Epithelial cell of esophagus (primary cell): ENCODE results near the gene WNT7A.

Experiments
- DNase-seq: peaks from one replicate; pipeline ENCODE4 v3.0.0; 2010; ENCODE audit warnings: low read depth
- H3K4me3 ChIP-seq: 2 replicates; pipeline ENCODE4 v1.5.1; 2011; ENCODE audit warnings: mild to moderate bottlenecking, low read length, control low read depth
- TF ChIP-seq, protein P1 (sequence below): IDR thresholded peaks from 2 replicates; pipeline ENCODE4 v1.5.1; 2011; ENCODE audit warnings: low read depth, mild to moderate bottlenecking, low read length, control low read depth, inconsistent platforms; ENCODE audit not compliant: insufficient read depth; ENCODE audit errors: missing control alignments

The WNT7A gene

DNA sequence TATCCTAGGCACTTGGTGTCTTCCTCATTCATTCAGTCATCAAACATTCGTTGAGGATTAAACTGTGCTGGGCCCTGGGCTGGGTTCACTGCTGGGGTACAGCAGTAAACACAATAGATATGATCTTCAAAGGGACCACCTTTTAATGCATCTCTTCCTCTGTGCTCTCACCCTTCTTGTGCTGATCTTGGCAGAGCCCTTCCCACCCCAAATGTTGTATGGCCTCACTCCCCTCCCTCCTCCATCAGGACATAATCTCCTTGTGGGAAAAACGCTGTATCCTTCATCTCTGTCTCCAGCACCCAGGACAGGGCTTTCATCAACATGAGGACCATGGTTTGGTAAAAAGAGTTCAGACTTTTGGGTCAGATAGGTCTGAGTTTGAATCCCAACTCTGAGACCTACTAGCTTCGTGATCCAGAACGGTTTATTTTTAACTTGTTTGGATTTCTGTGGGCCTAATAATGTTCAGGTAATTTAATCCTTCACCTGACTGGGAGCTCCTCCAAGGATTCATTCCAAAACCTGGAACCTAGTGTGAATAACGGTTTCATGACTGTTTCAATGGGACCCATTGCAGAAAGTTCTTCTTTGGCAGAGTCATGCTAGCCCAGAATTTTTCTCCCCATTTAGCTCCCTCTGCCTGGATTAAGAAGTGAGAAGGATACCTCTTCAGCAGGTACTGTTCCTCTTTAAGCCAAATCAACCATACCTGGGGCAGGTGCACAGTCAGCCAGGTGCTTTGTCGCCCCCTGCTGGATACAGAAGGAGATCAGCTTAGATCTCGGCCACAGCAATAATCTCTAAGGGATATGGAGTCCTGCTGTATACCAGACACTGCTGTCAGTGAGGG is 5.2 kb upstream of the WNT7A start:
- TF ChIP-seq, protein P1, sequence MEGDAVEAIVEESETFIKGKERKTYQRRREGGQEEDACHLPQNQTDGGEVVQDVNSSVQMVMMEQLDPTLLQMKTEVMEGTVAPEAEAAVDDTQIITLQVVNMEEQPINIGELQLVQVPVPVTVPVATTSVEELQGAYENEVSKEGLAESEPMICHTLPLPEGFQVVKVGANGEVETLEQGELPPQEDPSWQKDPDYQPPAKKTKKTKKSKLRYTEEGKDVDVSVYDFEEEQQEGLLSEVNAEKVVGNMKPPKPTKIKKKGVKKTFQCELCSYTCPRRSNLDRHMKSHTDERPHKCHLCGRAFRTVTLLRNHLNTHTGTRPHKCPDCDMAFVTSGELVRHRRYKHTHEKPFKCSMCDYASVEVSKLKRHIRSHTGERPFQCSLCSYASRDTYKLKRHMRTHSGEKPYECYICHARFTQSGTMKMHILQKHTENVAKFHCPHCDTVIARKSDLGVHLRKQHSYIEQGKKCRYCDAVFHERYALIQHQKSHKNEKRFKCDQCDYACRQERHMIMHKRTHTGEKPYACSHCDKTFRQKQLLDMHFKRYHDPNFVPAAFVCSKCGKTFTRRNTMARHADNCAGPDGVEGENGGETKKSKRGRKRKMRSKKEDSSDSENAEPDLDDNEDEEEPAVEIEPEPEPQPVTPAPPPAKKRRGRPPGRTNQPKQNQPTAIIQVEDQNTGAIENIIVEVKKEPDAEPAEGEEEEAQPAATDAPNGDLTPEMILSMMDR = peak; percentile 94
- H3K4me3 ChIP-seq = no peak overlapping the region
- DNase-seq = peak; percentile 80

DNA sequence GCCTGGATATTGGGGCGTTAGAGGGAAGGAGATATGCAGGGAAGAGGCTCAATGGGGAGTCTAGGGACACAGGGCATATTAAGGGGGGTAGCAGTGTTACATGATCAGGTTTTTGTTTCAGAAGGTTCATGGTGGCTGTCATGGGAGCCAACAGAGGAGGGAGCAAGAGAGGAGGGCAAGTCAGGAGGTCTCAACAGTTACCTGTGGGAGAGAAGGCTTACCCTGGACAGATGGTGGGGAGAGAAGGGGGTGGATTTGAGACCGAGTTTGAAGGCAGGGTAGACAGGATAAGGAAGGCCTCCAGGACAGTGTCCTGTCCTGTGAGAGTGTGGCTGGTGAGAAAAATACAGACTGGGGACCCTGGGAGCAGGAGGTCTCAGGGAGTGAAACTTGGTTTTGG is 3.8 kb upstream of the WNT7A start:
- TF ChIP-seq, protein P1 = no peak
- no peak for DNase-seq
- no peak overlapping the region for H3K4me3 ChIP-seq

DNA sequence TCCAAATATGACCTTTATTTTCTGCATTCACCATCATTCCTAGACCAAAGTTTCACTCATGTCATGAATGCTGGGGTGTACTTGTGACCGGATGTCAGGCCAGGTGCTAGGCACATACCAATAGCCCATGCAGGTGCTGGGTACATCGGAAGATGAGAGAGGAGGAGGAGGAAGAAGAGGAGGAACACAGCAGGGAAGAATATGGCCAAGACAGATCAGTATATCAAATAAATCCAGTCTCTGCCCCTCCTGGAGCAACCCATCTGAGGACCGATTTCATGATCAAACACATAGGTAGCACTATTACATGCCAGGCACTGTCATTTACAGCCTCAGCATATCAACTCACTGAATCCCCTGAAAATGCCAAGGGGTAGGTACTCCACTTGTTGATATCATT is 3.0 kb upstream of the WNT7A start:
- TF ChIP-seq, protein P1 = no peak
- no peak for DNase-seq
- H3K4me3 ChIP-seq = no peak overlapping the region

DNA sequence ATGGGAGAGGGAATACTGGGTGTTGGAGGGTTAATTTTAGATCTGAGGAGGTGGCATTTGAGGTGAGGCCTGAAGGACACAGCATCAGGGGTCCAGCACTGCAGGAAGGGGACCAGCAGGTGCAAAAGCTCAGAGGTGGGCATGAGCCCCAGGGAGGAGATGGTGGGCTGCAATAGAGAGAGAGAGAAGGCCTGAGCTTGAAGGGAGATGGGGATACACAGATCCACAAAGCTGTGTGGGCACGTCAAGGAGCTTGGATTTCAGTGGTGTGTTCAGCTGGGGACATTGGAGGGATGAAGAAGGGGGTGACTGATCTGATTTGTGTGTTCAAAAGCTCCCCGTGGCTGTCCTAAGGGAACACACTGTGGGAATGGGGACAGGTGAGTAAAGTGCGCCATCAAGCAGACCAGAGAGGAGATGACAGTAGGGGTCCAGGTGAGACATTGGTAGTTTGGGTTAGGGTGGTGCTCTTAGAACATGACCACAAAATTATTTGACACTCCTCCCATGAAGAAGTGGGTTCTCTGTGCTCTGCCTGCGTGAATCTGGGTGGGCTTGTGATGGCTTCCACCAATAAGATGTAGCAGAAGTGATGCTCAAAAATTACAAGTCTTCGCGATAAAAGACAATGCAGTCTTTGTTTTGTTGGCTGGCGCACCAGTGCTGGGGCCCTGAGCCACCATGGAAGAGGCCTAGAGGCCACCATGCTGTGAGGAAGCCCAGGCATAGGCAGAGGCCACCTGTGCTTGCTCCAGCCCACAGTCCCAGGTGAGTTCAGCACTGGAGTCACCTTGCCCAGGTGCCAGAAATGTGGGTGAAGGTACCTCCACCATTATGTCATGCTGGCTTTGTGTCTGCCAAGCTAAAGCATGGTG is 1.9 kb upstream of the WNT7A start:
- no peak for DNase-seq
- no peak overlapping the region for H3K4me3 ChIP-seq
- TF ChIP-seq, protein P1 = no peak

DNA sequence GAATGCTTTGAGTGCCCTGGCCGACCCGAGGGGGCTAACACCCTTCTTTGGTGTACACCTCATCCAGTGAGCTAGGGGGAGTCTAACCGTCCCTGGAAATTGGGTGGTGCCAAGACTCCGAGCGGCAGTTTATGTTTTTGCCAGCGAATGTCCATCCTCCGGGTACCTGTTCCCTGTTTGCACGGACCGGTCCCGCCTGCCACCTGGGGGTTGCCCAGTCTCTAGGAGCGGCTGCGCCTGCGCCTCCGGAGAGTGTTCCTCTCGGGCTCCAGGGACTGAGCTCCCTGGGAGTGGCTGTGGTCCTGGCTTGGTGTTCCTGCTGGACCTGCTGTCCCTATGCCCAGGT is 913 bp upstream of the WNT7A start:
- peak overlapping the region; percentile 66 for H3K4me3 ChIP-seq
- TF ChIP-seq, protein P1 = no peak

DNA sequence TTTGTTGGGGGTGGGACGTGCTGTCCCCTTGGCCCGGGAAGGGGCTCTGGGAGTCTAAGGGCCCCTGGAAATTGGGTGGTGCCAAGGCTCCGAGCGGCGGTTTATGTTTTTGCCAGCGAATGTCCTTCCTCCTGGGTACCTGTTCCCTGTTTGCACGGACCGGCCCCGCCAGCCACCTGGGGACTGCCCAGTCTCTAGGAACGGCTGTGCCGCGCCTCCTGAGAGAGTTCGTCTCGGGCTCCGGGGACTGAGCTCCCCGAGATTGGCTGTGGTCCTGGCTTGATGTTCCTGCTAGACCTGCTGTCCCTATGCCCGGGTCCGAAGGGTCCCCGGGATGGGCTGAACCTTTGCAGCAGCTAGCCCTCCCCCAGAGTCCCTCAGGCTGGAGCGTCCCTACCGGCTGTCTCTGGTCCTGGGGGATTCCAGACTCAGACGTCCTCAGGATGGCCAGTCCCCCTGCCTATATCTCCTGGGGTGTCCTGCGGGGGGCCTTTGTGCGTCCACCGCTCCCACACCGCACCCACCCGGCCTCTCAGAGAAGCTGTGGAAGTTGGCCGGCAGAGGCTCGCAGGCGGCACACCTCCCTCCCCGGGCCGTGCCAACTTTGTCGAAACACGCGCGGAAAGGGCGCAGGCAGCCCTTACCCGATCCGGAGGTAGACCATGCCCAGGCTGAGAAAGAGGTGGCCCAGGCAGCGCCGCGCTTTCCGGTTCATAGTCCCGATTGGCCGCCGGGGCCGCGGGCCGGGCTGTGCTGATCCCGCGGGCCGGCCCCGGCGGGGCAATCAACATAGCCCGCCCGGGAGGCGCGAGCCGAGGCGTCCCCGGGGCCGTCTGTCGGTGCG is 547 bp downstream of the WNT7A start:
- DNase-seq = peak; percentile 53
- TF ChIP-seq, protein P1 = no peak
- peak overlapping the region; percentile 66 for H3K4me3 ChIP-seq

More for the DNA sequence above, 913 bp upstream of the WNT7A start:
- no peak for DNase-seq
